ENCODE data around the gene BICDL2.
"Not testable (repeated sequence)": the region's sequence is repeated elsewhere in the genome, so short reads cannot be mapped to it uniquely, and the experiment has no call there.

DNA sequence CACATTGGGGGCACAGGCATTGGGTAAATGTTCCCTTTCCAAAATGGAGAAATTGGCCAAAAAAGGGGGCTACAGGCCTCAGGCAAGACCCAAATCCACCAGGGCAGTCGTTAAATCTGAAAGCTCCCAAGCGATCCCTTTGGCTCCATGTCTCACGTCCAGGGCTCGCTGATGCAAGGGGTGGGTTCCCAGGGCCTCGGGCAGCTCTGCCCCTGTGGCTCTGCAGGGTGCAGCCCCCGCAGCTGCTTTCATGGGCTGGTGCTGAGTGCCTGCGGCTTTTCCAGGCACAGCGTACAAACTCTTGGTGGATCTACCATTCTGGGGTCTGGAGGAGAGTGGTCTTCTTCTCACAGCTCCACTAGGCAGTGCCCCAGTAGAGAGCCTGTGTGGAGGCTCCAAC is 46.7 kb upstream of the BICDL2 start:
- TF ChIP-seq, protein P1, sequence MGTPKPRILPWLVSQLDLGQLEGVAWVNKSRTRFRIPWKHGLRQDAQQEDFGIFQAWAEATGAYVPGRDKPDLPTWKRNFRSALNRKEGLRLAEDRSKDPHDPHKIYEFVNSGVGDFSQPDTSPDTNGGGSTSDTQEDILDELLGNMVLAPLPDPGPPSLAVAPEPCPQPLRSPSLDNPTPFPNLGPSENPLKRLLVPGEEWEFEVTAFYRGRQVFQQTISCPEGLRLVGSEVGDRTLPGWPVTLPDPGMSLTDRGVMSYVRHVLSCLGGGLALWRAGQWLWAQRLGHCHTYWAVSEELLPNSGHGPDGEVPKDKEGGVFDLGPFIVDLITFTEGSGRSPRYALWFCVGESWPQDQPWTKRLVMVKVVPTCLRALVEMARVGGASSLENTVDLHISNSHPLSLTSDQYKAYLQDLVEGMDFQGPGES (IDR thresholded peaks at IDR 0.05; ENCODE audit: low read depth, low read length): not testable (repeated sequence)
- TF ChIP-seq, protein P2, sequence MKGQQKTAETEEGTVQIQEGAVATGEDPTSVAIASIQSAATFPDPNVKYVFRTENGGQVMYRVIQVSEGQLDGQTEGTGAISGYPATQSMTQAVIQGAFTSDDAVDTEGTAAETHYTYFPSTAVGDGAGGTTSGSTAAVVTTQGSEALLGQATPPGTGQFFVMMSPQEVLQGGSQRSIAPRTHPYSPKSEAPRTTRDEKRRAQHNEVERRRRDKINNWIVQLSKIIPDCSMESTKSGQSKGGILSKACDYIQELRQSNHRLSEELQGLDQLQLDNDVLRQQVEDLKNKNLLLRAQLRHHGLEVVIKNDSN (IDR thresholded peaks at IDR 0.05; ENCODE audit: borderline replicate concordance, low read depth): not testable (repeated sequence)
- TF ChIP-seq, protein P3, sequence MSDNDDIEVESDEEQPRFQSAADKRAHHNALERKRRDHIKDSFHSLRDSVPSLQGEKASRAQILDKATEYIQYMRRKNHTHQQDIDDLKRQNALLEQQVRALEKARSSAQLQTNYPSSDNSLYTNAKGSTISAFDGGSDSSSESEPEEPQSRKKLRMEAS (IDR thresholded peaks at IDR 0.05; ENCODE audit: low read depth): not testable (repeated sequence)
- TF ChIP-seq FOXJ3 (CRISPR knock-in tag; IDR thresholded peaks at IDR 0.05); POLR2AphosphoS5 (IDR thresholded peaks at IDR 0.05; ENCODE audit: low read depth, low read length); GABPA (IDR thresholded peaks at IDR 0.05; ENCODE audit: low read depth): not testable (repeated sequence)
- TF ChIP-seq, protein P4, sequence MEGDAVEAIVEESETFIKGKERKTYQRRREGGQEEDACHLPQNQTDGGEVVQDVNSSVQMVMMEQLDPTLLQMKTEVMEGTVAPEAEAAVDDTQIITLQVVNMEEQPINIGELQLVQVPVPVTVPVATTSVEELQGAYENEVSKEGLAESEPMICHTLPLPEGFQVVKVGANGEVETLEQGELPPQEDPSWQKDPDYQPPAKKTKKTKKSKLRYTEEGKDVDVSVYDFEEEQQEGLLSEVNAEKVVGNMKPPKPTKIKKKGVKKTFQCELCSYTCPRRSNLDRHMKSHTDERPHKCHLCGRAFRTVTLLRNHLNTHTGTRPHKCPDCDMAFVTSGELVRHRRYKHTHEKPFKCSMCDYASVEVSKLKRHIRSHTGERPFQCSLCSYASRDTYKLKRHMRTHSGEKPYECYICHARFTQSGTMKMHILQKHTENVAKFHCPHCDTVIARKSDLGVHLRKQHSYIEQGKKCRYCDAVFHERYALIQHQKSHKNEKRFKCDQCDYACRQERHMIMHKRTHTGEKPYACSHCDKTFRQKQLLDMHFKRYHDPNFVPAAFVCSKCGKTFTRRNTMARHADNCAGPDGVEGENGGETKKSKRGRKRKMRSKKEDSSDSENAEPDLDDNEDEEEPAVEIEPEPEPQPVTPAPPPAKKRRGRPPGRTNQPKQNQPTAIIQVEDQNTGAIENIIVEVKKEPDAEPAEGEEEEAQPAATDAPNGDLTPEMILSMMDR (IDR thresholded peaks at IDR 0.05): not testable (repeated sequence)

Data from SK-N-SH (cell line).